Stimulated activated CD4-positive, alpha-beta T cell treated with anti-CD3 and anti-CD28 coated beads, TNF-alpha, amount 100 ng/mL, for 1 hour (primary cell): Measurements from ENCODE around the gene TUBG2.
"Not testable (repeated sequence)": the region's sequence is repeated elsewhere in the genome, so short reads cannot be mapped to it uniquely, and the experiment has no call there.

Experiments
- DNase-seq, 3 donors: peaks; one replicate each; pipeline ENCODE4 v3.0.0-alpha.2; 2020; ENCODE audit warnings: low read depth in 3 of 3, low spot score in 1 of 3

TUBG2 gene

GRCh38 chr17:42659079-42659931 is at the start of gene TUBG2:
Gene TUBG2 (plus strand): TSS chr17:42659284. CDS start chr17:42659504, 220 bp downstream.
- peak in 2 of 3 donors; percentile 57 to 70 for DNase-seq

GRCh38 chr17:42609814-42610801 is 49.0 kb upstream of the TUBG2 start:
- DNase-seq, result peak in 1 of 3 donors; percentile 7

- DNase-seq, result no peak
These were observed 47.1 kb upstream of the TUBG2 start for GRCh38 chr17:42612013-42612412.

- no peak for DNase-seq
These were observed 45.3 kb upstream of the TUBG2 start for GRCh38 chr17:42613699-42614295.

- DNase-seq, result no peak
These were observed 41.1 kb upstream of the TUBG2 start for GRCh38 chr17:42617956-42618431.

GRCh38 chr17:42618442-42619150 is 40.5 kb upstream of the TUBG2 start:
- DNase-seq, result no peak

GRCh38 chr17:42621987-42622386 is 37.1 kb upstream of the TUBG2 start:
- not testable (repeated sequence) for DNase-seq

- DNase-seq, result no peak
These were observed 35.8 kb upstream of the TUBG2 start for GRCh38 chr17:42623271-42623670.

GRCh38 chr17:42623732-42624596 is 35.1 kb upstream of the TUBG2 start:
- DNase-seq, result no peak

GRCh38 chr17:42627032-42627764 is 31.9 kb upstream of the TUBG2 start:
- not testable (repeated sequence) for DNase-seq

GRCh38 chr17:42629411-42630009 is 29.6 kb upstream of the TUBG2 start:
- no peak for DNase-seq

- DNase-seq, result no peak
These were observed 26.1 kb upstream of the TUBG2 start for GRCh38 chr17:42632949-42633444.

GRCh38 chr17:42639525-42640113 is 19.5 kb upstream of the TUBG2 start:
- no peak for DNase-seq

- DNase-seq, result no peak
These were observed 19.0 kb upstream of the TUBG2 start for GRCh38 chr17:42640121-42640520.

GRCh38 chr17:42642336-42642735 is 16.7 kb upstream of the TUBG2 start:
- DNase-seq, result no peak

- DNase-seq, result no peak
These were observed 11.3 kb upstream of the TUBG2 start for GRCh38 chr17:42647778-42648177.

- no peak for DNase-seq
These were observed 7.7 kb upstream of the TUBG2 start for GRCh38 chr17:42651392-42651791.
